Cortex of kidney (tissue), 1 donor: ENCODE results near the gene BEGAIN.

Experiments
- DNase-seq: peaks from one replicate; lab custom pipeline; 2025; lab: John Stamatoyannopoulos, UW

BEGAIN gene

GRCh38 chr14:100587086-100587762 is at the start of gene BEGAIN:
BEGAIN (minus strand) TSS chr14:100587417; CDS start chr14:100587290, 127 bp downstream.
- no peak for DNase-seq

GRCh38 chr14:100636559-100636958 is 49.3 kb upstream of the BEGAIN start:
- DNase-seq = no peak

DNA sequence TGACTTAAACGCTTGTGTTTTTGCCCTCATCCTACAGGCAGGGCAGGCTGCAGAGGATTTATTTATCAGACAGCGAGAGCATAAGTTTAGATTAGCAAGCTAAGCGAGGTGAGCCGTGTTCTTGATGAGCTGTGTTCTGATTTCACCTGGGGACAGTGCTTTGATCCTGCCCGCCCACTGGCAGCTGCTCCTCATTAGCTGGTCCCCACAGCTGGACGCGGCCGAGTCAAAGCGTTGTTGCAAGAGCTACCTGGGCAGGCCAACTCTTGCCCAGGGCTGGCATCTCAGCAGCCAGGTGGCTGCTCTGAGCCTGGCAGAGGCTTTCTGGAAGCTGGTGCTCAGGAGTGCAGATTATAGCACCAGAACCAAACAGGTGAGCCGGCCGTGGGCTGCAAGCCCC is 46.8 kb upstream of the BEGAIN start:
- no peak for DNase-seq

GRCh38 chr14:100633406-100633805 is 46.2 kb upstream of the BEGAIN start:
- DNase-seq = no peak

DNA sequence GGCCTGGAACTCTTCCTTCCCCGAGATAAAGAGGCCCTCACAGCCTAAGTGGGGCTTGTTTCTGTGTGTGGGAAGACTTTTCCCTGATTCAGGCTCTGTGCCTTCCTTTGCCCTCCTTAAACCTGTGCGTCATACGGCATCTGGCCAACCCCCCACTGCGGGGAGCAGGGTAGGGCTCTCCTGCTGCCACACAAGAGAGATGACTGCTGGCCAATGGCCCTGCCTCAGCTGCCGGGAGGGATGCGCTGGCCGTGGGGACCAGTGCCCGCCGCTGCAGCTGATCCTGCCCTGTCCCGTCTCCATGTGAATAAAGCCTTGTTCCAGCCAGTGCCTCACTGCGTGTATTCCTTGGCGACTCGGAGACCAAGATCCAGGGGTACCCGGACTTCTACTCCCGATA is 42.5 kb upstream of the BEGAIN start:
- no peak for DNase-seq

DNA sequence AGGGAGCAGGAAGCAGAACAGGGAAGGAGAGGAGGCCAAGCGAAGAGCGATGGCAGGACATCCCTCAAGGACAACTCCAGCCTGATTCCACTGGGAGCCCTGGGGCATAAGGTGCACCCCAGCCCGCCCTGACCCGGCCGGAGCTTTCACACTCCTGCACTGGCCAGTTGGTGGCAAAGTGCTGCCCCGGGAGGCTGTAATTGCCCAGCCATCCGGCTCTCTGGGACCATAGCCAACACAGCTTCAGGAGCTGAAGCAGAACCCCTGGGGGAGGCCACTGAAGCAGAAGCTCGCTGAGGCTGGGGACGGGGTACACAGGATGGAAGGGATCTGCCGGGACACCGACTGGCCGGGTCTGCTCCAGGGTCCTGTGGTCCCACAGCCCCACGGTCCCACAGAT is 41.9 kb upstream of the BEGAIN start:
- no peak for DNase-seq

DNA sequence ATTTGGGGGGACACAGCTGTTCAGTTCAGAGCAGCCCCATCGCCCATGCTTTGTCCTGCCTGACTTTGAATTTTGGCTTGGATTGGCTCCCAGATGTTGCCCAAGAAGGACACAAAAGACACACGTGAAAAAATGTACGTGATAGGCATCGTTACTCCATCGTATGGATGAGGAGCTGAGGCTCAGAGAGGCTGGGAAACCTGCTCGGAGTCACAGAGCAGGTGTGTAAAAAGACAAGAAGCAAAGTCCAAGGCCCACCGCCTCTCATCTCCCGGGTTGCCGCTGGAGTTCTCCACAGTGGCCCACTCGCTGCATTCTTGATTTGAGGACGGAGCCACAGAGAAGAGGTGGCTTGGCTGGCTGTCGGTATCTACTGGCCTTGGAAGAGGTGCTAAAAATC is 41.0 kb upstream of the BEGAIN start:
- no peak for DNase-seq

DNA sequence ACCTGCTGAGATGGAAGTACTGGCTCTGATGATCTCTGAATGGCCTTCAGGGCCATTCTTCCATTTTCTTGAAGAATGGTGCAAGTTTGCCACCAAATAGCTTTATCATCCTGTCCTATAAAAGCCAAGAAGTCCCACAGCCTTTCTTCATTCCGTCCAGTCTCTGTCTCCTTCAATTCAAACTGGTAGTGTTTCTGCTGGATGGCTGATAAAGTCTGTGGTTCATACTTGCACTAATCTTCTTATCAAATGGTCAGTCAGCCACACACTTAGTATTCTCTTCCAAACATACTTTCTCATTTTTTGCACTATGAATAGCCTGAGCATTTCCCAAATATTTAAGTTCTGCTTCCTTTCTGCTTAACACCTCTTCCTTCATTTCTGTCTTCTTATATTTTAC is 39.4 kb upstream of the BEGAIN start:
- DNase-seq = no peak

- no peak for DNase-seq
These were observed 36.7 kb upstream of the BEGAIN start for GRCh38 chr14:100623961-100624360.

- no peak for DNase-seq
These were observed 36.3 kb upstream of the BEGAIN start for GRCh38 chr14:100623557-100623956.

- DNase-seq = no peak
These were observed 35.7 kb upstream of the BEGAIN start for GRCh38 chr14:100622708-100623485.

- DNase-seq = no peak
These were observed 35.0 kb upstream of the BEGAIN start for GRCh38 chr14:100622224-100622623.

- DNase-seq = no peak
These were observed 34.6 kb upstream of the BEGAIN start for GRCh38 chr14:100621806-100622205.

DNA sequence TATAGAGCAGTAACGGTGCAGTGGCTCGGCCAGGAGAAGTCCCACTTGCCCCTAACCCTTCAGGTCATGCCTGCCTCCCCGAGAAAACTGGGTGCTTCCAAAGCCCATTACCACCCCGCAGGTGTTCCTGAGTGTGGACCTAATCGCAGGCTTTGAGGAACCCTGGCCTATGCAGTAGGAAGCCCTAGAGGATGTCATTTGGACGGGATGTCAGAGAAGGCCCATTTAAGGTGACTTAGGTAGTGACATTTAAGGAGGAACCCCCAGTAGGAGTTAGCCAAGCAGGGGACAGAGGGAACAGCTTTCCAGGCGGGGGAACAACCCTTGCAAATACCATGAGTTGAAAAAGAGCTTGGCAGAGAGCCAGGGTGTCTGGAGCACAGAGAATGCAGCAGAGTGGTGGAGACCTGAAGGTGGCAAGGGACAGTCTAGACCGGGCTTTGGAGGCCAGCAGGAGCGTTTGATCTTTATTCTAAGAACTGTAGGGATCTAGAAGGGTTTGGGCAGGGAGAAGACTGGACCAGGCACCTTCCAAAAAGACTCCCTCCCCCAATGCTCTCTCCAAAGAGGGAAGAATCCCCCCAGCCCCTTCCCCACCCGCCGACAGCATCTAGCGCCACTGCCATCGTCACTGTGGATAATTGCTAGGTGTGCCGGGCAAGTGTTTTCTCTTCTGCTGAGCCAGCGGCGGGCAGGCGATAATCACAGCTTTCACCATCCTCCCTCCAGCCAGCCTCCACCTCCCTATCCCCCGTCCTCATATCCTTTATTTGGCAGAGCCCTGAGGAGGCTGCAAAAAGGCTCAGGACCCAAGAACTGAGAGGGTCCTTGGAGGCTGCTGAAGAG is 33.3 kb upstream of the BEGAIN start:
- DNase-seq = no peak

- no peak for DNase-seq
These were observed 32.4 kb upstream of the BEGAIN start for GRCh38 chr14:100619396-100620254.

GRCh38 chr14:100618763-100619320 is 31.6 kb upstream of the BEGAIN start:
- DNase-seq = no peak

DNA sequence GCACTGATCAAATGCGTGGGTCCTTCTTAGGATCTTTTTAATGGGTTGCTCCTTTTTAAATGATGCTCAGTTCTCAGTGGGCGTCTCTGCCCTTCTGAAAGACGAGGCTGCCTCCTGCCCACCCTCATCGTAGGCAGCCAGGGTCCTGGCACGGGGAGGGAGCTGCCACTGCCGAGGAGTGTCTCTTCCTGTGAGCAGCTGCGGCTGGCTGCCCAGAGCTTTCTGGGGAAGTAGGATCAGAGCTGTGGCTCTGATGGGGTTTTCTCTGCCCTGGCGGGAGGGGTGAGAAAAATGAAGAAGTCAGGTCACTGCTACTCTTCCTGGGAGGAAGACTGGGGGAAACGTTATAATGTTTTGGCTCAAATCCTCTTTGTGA is 31.1 kb upstream of the BEGAIN start:
- no peak for DNase-seq

- no peak for DNase-seq
These were observed 30.4 kb upstream of the BEGAIN start for GRCh38 chr14:100617410-100618317.

DNA sequence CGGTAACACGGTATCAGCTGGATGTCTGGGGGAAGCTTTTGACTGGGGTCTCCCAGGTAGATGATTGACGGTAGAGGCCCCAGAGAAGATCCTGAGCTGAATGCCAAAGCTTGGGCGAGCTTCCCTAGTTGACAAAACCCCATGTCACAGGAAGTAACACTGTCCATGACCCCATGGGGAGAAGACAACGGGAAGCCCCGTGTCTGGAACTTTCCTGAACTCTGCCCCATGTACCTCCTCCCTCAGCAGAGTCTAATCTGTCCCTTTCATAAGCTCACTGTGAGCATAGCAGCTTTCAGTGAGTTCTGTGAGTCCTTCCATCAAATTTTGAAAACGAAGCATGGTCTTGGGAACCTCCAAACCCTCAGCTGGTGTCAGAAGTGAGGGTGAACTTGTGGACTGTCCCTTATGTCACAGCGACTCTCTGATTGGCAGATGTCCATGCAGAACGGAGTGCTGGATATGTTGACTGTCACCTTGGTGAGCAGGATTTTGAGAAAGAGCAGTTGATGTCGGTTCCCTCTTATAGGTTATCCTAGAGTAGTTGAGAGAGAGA is 29.7 kb upstream of the BEGAIN start:
- DNase-seq = no peak
